Ectodermal cell (in vitro differentiated cells): ENCODE data around the gene SH3PXD2B.
"Not testable (repeated sequence)": the region's sequence is repeated elsewhere in the genome, so short reads cannot be mapped to it uniquely, and the experiment has no call there.

Experiments
- H3K27ac ChIP-seq: 2 replicates; pipeline ENCODE4 v1.7.0; 2013; ENCODE audit warnings: mild to moderate bottlenecking, low read depth, low read length; ENCODE audit not compliant: insufficient read depth, poor library complexity, severe bottlenecking
- H3K27me3 ChIP-seq: 2 replicates; pipeline ENCODE4 v1.7.0; 2013; ENCODE audit warnings: mild to moderate bottlenecking, low read length; ENCODE audit not compliant: insufficient read depth, control insufficient read depth, poor library complexity, severe bottlenecking
- H3K36me3 ChIP-seq: one replicate; pipeline ENCODE4 v1.7.0; 2013; ENCODE audit warnings: low read length; ENCODE audit not compliant: control insufficient read depth, insufficient read depth
- H3K4me1 ChIP-seq: one replicate; pipeline ENCODE4 v1.7.0; 2013; ENCODE audit warnings: low read length; ENCODE audit not compliant: control insufficient read depth, insufficient read depth
- H3K4me3 ChIP-seq: 2 replicates; pipeline ENCODE4 v1.7.0; 2013; ENCODE audit warnings: low read depth, low read length, control low read depth; ENCODE audit not compliant: insufficient read depth
- H3K9me3 ChIP-seq: 2 replicates; pipeline ENCODE4 v1.7.0; 2013; ENCODE audit warnings: mild to moderate bottlenecking, low read length, moderate library complexity; ENCODE audit not compliant: control insufficient read depth
- WGBS, 2 experiments: methylation state at CpG; one replicate each; pipeline ENCODE4 v1.1.7; 2013; ENCODE audit warnings: missing lambda C conversion rate in 2 of 2; 5-methylcytosine and 5-hydroxymethylcytosine counted together

The SH3PXD2B gene

GRCh38 chr5:172303572-172304335 is 150.6 kb downstream of the SH3PXD2B start:
- H3K9me3 ChIP-seq: peaks cover 2% of the 10 kb centered on the region
- no peaks in the 10 kb centered on the region for H3K27me3 ChIP-seq
- peak overlapping the region; percentile 16 for H3K27ac ChIP-seq
- no peaks in the 10 kb centered on the region for H3K36me3 ChIP-seq
- WGBS, 2 experiments: 87 to 93% methylated on average over 2 of the region's 3 CpGs
- H3K4me3 ChIP-seq: no peak overlapping the region
- H3K4me1 ChIP-seq: no peaks in the 10 kb centered on the region

GRCh38 chr5:172303162-172303561 is 151.2 kb downstream of the SH3PXD2B start:
- WGBS, 2 experiments: 79% methylated on average over 5 of the region's 5 CpGs
- no peaks in the 10 kb centered on the region for H3K27me3 ChIP-seq
- H3K36me3 ChIP-seq: no peaks in the 10 kb centered on the region
- no peaks in the 10 kb centered on the region for H3K4me1 ChIP-seq
- peaks cover 2% of the 10 kb centered on the region for H3K9me3 ChIP-seq
- H3K27ac ChIP-seq: no peak overlapping the region
- no peak overlapping the region for H3K4me3 ChIP-seq

GRCh38 chr5:172302047-172302710 is 152.1 kb downstream of the SH3PXD2B start:
- H3K9me3 ChIP-seq: peaks cover 2% of the 10 kb centered on the region
- H3K4me1 ChIP-seq: no peaks in the 10 kb centered on the region
- WGBS, 2 experiments: 79 to 80% methylated on average over 9 of the region's 9 CpGs
- no peaks in the 10 kb centered on the region for H3K27me3 ChIP-seq
- H3K27ac ChIP-seq: no peak overlapping the region
- no peaks in the 10 kb centered on the region for H3K36me3 ChIP-seq
- H3K4me3 ChIP-seq: no peak overlapping the region

- no peak overlapping the region for H3K27ac ChIP-seq
These were observed 154.3 kb downstream of the SH3PXD2B start for GRCh38 chr5:172299916-172300439.

GRCh38 chr5:172294831-172295230 is 159.5 kb downstream of the SH3PXD2B start:
- Histone ChIP-seq H3K9me3 (no peaks in the 10 kb centered on the region), H3K27ac (no peak overlapping the region), H3K36me3 (no peaks in the 10 kb centered on the region), H3K4me3 (no peak overlapping the region), H3K27me3 (no peaks in the 10 kb centered on the region), H3K4me1 (no peaks in the 10 kb centered on the region)

More at GRCh38 chr5:172299916-172300439, 154.3 kb downstream of the SH3PXD2B start:
- Histone ChIP-seq H3K36me3 (no peaks in the 10 kb centered on the region), H3K4me3 (no peak overlapping the region), H3K27me3 (no peaks in the 10 kb centered on the region), H3K9me3 (no peaks in the 10 kb centered on the region), H3K4me1 (no peaks in the 10 kb centered on the region)
- WGBS, 2 experiments: 88 to 91% methylated on average over 2 of the region's 2 CpGs

GRCh38 chr5:172293745-172294342 is 160.5 kb downstream of the SH3PXD2B start:
- Histone ChIP-seq H3K27ac (no peak overlapping the region), H3K4me3 (no peak overlapping the region), H3K27me3 (no peaks in the 10 kb centered on the region), H3K36me3 (no peaks in the 10 kb centered on the region), H3K4me1 (no peaks in the 10 kb centered on the region), H3K9me3 (no peaks in the 10 kb centered on the region)
- 89 to 95% methylated on average over 2 of the region's 2 CpGs for WGBS, 2 experiments

GRCh38 chr5:172293054-172293744 is 161.1 kb downstream of the SH3PXD2B start:
- Histone ChIP-seq H3K4me1 (no peaks in the 10 kb centered on the region), H3K27ac (no peak overlapping the region), H3K27me3 (no peaks in the 10 kb centered on the region), H3K36me3 (no peaks in the 10 kb centered on the region), H3K9me3 (no peaks in the 10 kb centered on the region), H3K4me3 (no peak overlapping the region)
- 75 to 77% methylated on average over 5 of the region's 5 CpGs for WGBS, 2 experiments

GRCh38 chr5:172291837-172292236 is 162.5 kb downstream of the SH3PXD2B start:
- H3K4me1 ChIP-seq, H3K9me3 ChIP-seq: not testable (repeated sequence)
- WGBS, 2 experiments: 71 to 79% methylated on average over 4 to 5 of the region's 5 CpGs

GRCh38 chr5:172288465-172288864 is 165.9 kb downstream of the SH3PXD2B start:
- Histone ChIP-seq H3K36me3 (no peaks in the 10 kb centered on the region), H3K9me3 (no peaks in the 10 kb centered on the region), H3K27ac (no peak overlapping the region), H3K4me3 (no peak overlapping the region), H3K4me1 (no peaks in the 10 kb centered on the region), H3K27me3 (peaks cover 5% of the 10 kb centered on the region)
- no CpG with 5 or more reads among the region's 4 CpGs for WGBS, 2 experiments

More at GRCh38 chr5:172291837-172292236, 162.5 kb downstream of the SH3PXD2B start:
- H3K27me3 ChIP-seq, H3K4me3 ChIP-seq, H3K27ac ChIP-seq, H3K36me3 ChIP-seq: not testable (repeated sequence)

GRCh38 chr5:172287140-172287539 is 167.2 kb downstream of the SH3PXD2B start:
- not testable (repeated sequence) for H3K27me3 ChIP-seq, H3K36me3 ChIP-seq, H3K4me3 ChIP-seq, H3K27ac ChIP-seq, H3K9me3 ChIP-seq, H3K4me1 ChIP-seq
- WGBS, 2 experiments: 91 to 95% methylated on average over 3 of the region's 3 CpGs
